IPS DF 6.9 (cell line): ENCODE measurements around the gene CLCA1.

Source experiments
- DNase-seq: peaks from one replicate; pipeline ENCODE4 v3.0.0-alpha.2; 2013; ENCODE audit warnings: low read depth, low spot score
- H3K27ac ChIP-seq: one replicate; pipeline ENCODE4 v1.5.1; 2013; ENCODE audit warnings: low read length, control low read depth
- H3K27me3 ChIP-seq: 2 replicates; pipeline ENCODE4 v1.6.1; 2013; ENCODE audit warnings: mild to moderate bottlenecking, low read length; ENCODE audit not compliant: control insufficient read depth, insufficient read depth
- H3K36me3 ChIP-seq: 2 replicates; pipeline ENCODE4 v1.6.1; 2013; ENCODE audit warnings: low read length; ENCODE audit not compliant: control insufficient read depth, insufficient read depth
- H3K4me1 ChIP-seq: 2 replicates; pipeline ENCODE4 v1.6.1; 2013; ENCODE audit warnings: low read length; ENCODE audit not compliant: control insufficient read depth, insufficient read depth
- H3K4me3 ChIP-seq: 2 replicates; pipeline ENCODE4 v1.5.1; 2013; ENCODE audit warnings: mild to moderate bottlenecking, low read length
- H3K9me3 ChIP-seq: 2 replicates; pipeline ENCODE4 v1.6.1; 2013; ENCODE audit warnings: low read length, inconsistent platforms; ENCODE audit not compliant: control insufficient read depth, insufficient read depth
- WGBS: extraction: QIAGEN DNeasy Blood & Tissue Kit; methylation state at CpG from one replicate; pipeline ENCODE4 v1.1.7; 2013; ENCODE audit warnings: mixed read lengths, missing lambda C conversion rate; ENCODE audit not compliant: insufficient read length, insufficient coverage; 5-methylcytosine and 5-hydroxymethylcytosine counted together

Gene CLCA1

GRCh38 chr1:86503406-86504136, 34.8 kb downstream of the CLCA1 start:
- no peak for DNase-seq
- H3K36me3 ChIP-seq: no peaks in the 10 kb centered on the region
- H3K4me3 ChIP-seq: no peak overlapping the region; the same call in 1 of the 2 replicates
- no peaks in the 10 kb centered on the region for H3K9me3 ChIP-seq
- no peaks in the 10 kb centered on the region for H3K27me3 ChIP-seq
- WGBS: no CpG with 5 or more reads among the region's 18 CpGs
- H3K27ac ChIP-seq: no peak overlapping the region
- H3K4me1 ChIP-seq: peaks cover 5% of the 10 kb centered on the region; the same call in 1 of the 2 replicates

- H3K27ac ChIP-seq: no peak overlapping the region
- WGBS: no CpG with 5 or more reads among the region's 9 CpGs
- DNase-seq: no peak
- no peaks in the 10 kb centered on the region for H3K36me3 ChIP-seq
- H3K9me3 ChIP-seq: no peaks in the 10 kb centered on the region
- no peak overlapping the region for H3K4me3 ChIP-seq
- peaks cover 5% of the 10 kb centered on the region; the same call in 1 of the 2 replicates for H3K4me1 ChIP-seq
- H3K27me3 ChIP-seq: no peaks in the 10 kb centered on the region
Measured at GRCh38 chr1:86504137-86504479, 35.4 kb downstream of the CLCA1 start.

GRCh38 chr1:86504895-86505563, 36.3 kb downstream of the CLCA1 start:
- no peaks in the 10 kb centered on the region for H3K9me3 ChIP-seq
- H3K27ac ChIP-seq: no peak overlapping the region
- no peaks in the 10 kb centered on the region for H3K36me3 ChIP-seq
- no peak overlapping the region for H3K4me3 ChIP-seq
- H3K27me3 ChIP-seq: no peaks in the 10 kb centered on the region
- no CpG with 5 or more reads among the region's 9 CpGs for WGBS
- peaks cover 5% of the 10 kb centered on the region; the same call in 1 of the 2 replicates for H3K4me1 ChIP-seq
- DNase-seq: no peak

GRCh38 chr1:86505564-86505902, 36.8 kb downstream of the CLCA1 start:
- WGBS: no CpG with 5 or more reads among the region's 4 CpGs
- H3K4me3 ChIP-seq: no peak overlapping the region
- no peak for DNase-seq
- H3K9me3 ChIP-seq: no peaks in the 10 kb centered on the region
- H3K36me3 ChIP-seq: no peaks in the 10 kb centered on the region
- H3K27me3 ChIP-seq: no peaks in the 10 kb centered on the region
- H3K4me1 ChIP-seq: peaks cover 5% of the 10 kb centered on the region; the same call in 1 of the 2 replicates
- H3K27ac ChIP-seq: no peak overlapping the region

GRCh38 chr1:86507935-86508582, 39.3 kb downstream of the CLCA1 start:
- no peak for DNase-seq
- Histone ChIP-seq H3K27ac (no peak overlapping the region), H3K27me3 (no peaks in the 10 kb centered on the region), H3K9me3 (no peaks in the 10 kb centered on the region), H3K36me3 (no peaks in the 10 kb centered on the region), H3K4me1 (peaks cover 4% of the 10 kb centered on the region; the same call in 1 of the 2 replicates), H3K4me3 (no peak overlapping the region)
- WGBS: no CpG with 5 or more reads among the region's 13 CpGs

- H3K4me1 ChIP-seq: peaks cover 4% of the 10 kb centered on the region; the same call in 1 of the 2 replicates
- H3K4me3 ChIP-seq: no peak overlapping the region
- H3K27me3 ChIP-seq: no peaks in the 10 kb centered on the region
- H3K36me3 ChIP-seq: no peaks in the 10 kb centered on the region
- WGBS: no CpG with 5 or more reads among the region's 2 CpGs
- no peak overlapping the region for H3K27ac ChIP-seq
- no peak for DNase-seq
- H3K9me3 ChIP-seq: no peaks in the 10 kb centered on the region
Measured at GRCh38 chr1:86508583-86508969, 39.8 kb downstream of the CLCA1 start.

GRCh38 chr1:86515597-86515996, 46.9 kb downstream of the CLCA1 start:
- no peak for DNase-seq
- H3K27ac ChIP-seq: no peak overlapping the region
- WGBS: no CpG with 5 or more reads among the region's 2 CpGs

GRCh38 chr1:86516335-86516734, 47.6 kb downstream of the CLCA1 start:
- no peak for DNase-seq
- Histone ChIP-seq H3K4me3 (no peak overlapping the region), H3K4me1 (no peaks in the 10 kb centered on the region; the same call in 1 of the 2 replicates), H3K27me3 (no peaks in the 10 kb centered on the region), H3K27ac (no peak overlapping the region), H3K9me3 (no peaks in the 10 kb centered on the region), H3K36me3 (no peaks in the 10 kb centered on the region)
- WGBS: no CpG with 5 or more reads among the region's 1 CpG

More at GRCh38 chr1:86515597-86515996, 46.9 kb downstream of the CLCA1 start:
- no peaks in the 10 kb centered on the region for H3K36me3 ChIP-seq
- H3K4me1 ChIP-seq: no peaks in the 10 kb centered on the region; the same call in 1 of the 2 replicates
- no peaks in the 10 kb centered on the region for H3K27me3 ChIP-seq
- H3K4me3 ChIP-seq: no peak overlapping the region
- no peaks in the 10 kb centered on the region for H3K9me3 ChIP-seq

- Histone ChIP-seq H3K27me3 (no peaks in the 10 kb centered on the region), H3K36me3 (no peaks in the 10 kb centered on the region), H3K27ac (no peak overlapping the region), H3K4me1 (no peaks in the 10 kb centered on the region; the same call in 1 of the 2 replicates), H3K4me3 (no peak overlapping the region), H3K9me3 (no peaks in the 10 kb centered on the region)
- no peak for DNase-seq
- no CpG with 5 or more reads among the region's 1 CpG for WGBS
Measured at GRCh38 chr1:86517336-86517735, 48.6 kb downstream of the CLCA1 start.

GRCh38 chr1:86520789-86521521, 52.2 kb downstream of the CLCA1 start:
- Histone ChIP-seq H3K27me3 (no peaks in the 10 kb centered on the region), H3K4me1 (no peaks in the 10 kb centered on the region; the same call in 1 of the 2 replicates), H3K36me3 (no peaks in the 10 kb centered on the region; the same call in 1 of the 2 replicates), H3K9me3 (peaks cover 2% of the 10 kb centered on the region; the same call in 1 of the 2 replicates), H3K27ac (no peak overlapping the region), H3K4me3 (no peak overlapping the region)
- WGBS: no CpG with 5 or more reads among the region's 4 CpGs
- no peak for DNase-seq
